IPS DF 6.9 (cell line): ENCODE measurements around the gene FNTB.

Source experiments
- DNase-seq: peaks from one replicate; pipeline ENCODE4 v3.0.0-alpha.2; 2013; ENCODE audit warnings: low read depth, low spot score
- H3K27ac ChIP-seq: one replicate; pipeline ENCODE4 v1.5.1; 2013; ENCODE audit warnings: low read length, control low read depth
- H3K27me3 ChIP-seq: 2 replicates; pipeline ENCODE4 v1.6.1; 2013; ENCODE audit warnings: mild to moderate bottlenecking, low read length; ENCODE audit not compliant: control insufficient read depth, insufficient read depth
- H3K36me3 ChIP-seq: 2 replicates; pipeline ENCODE4 v1.6.1; 2013; ENCODE audit warnings: low read length; ENCODE audit not compliant: control insufficient read depth, insufficient read depth
- H3K4me1 ChIP-seq: 2 replicates; pipeline ENCODE4 v1.6.1; 2013; ENCODE audit warnings: low read length; ENCODE audit not compliant: control insufficient read depth, insufficient read depth
- H3K4me3 ChIP-seq: 2 replicates; pipeline ENCODE4 v1.5.1; 2013; ENCODE audit warnings: mild to moderate bottlenecking, low read length
- H3K9me3 ChIP-seq: 2 replicates; pipeline ENCODE4 v1.6.1; 2013; ENCODE audit warnings: low read length, inconsistent platforms; ENCODE audit not compliant: control insufficient read depth, insufficient read depth
- WGBS: extraction: QIAGEN DNeasy Blood & Tissue Kit; methylation state at CpG from one replicate; pipeline ENCODE4 v1.1.7; 2013; ENCODE audit warnings: mixed read lengths, missing lambda C conversion rate; ENCODE audit not compliant: insufficient read length, insufficient coverage; 5-methylcytosine and 5-hydroxymethylcytosine counted together

Gene FNTB

DNA sequence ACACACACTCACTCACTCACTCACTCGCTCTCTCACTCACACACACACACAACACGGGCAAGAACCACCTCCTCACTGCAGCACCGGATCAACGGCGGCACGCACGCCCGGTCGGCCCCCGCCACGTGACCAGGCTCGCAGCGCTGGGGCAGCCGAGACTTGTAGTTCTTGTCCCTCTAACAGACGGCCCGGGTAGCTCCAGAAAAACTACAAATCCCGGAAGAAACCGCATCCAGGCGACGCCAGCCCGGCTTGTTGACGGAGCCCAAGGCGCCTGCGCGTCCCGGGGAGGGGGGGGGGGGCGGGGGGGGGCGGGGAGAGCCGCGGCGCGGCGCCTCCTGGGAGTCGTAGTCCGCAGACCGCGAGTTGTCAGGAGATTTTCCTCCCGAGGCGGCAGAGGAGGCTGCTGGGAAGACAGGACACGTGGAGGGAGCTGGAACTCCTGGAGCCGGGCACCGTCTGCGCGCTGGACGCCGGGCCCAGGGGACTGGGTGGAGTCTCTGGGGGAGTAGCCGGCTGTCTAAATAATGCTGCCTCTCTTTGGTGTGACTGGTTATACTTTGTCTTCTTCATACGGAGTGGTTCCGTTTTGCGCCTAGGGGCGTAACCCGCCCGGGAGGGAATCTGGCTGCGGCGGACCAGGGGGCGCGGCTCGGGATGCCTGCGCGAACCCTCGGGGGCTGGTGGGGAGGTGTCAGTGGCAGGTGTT lies 115.9 kb downstream of the FNTB start, which contains the start of gene MAX:
Gene MAX, minus strand, starts transcription at position 77 of the 709 bp plus-strand sequence. CDS start 178 bp downstream, outside the sequence.
- Histone ChIP-seq H3K27ac (no peak within 1 kb of the TSS), H3K27me3 (no peaks in the 10 kb centered on the region), H3K4me3 (peak within 1 kb of the TSS; percentile 89; the same call in 1 of the 2 replicates), H3K9me3 (no peaks in the 10 kb centered on the region), H3K36me3 (no peaks in the 10 kb centered on the region), H3K4me1 (no peaks in the 10 kb centered on the region)
- WGBS = no CpG with 5 or more reads among the region's 61 CpGs
- peak; percentile 94 for DNase-seq

DNA sequence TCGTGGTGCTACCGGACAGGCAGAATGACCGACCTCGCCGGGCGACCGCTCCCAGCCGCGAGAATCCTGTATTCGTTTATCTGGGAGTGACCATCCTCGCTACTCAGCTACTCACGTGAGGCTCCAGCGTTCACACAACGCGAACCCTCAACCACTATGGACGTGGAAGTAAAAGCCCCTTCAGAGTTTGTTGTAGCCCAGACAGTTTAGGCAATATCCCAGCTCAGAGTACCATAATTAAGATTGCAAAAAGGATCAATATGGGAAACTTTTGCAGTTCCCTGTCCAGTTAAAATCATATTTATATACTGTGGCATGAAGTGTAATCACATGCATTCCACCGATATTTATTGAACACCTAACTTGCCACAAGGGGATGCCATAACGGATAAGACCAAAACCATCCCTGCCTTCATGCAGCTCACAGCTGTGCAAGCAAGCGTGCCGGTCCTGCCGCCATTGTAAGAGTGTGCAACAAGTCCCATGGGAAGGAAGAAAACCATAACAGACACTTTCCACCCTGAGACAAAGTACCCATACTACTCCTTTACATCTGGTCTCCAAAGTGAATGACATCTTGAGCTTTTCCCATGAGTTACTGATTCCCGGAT lies 116.6 kb downstream of the FNTB start:
- Histone ChIP-seq H3K27ac (no peak overlapping the region), H3K4me3 (peak overlapping the region; percentile 39; the same call in 1 of the 2 replicates), H3K9me3 (no peaks in the 10 kb centered on the region), H3K27me3 (no peaks in the 10 kb centered on the region), H3K4me1 (no peaks in the 10 kb centered on the region), H3K36me3 (no peaks in the 10 kb centered on the region)
- WGBS = no CpG with 5 or more reads among the region's 22 CpGs
- no peak for DNase-seq

DNA sequence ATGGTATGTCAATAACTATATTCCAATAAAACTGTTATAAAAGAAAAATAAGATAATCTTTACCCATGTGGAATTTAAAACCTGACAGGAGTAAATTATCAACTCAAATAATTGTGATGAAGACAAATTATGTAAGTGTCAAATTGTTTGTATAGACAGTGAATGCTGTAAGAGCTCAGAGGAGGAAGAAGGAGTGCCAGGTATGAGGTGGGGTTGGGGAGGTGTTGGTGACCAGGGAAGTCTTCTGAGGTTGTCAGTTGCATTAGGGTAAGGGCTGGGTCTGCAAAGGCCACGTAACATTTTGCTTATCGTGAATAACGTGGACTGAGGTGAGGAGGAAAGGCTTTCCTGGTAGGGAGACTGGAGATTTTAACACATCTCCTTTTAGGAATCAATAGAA lies 118.1 kb downstream of the FNTB start:
- Histone ChIP-seq H3K4me1 (no peaks in the 10 kb centered on the region), H3K36me3 (no peaks in the 10 kb centered on the region), H3K9me3 (no peaks in the 10 kb centered on the region), H3K27ac (no peak overlapping the region), H3K4me3 (no peak overlapping the region), H3K27me3 (no peaks in the 10 kb centered on the region)
- WGBS = no CpG with 5 or more reads among the region's 3 CpGs
- DNase-seq = no peak

DNA sequence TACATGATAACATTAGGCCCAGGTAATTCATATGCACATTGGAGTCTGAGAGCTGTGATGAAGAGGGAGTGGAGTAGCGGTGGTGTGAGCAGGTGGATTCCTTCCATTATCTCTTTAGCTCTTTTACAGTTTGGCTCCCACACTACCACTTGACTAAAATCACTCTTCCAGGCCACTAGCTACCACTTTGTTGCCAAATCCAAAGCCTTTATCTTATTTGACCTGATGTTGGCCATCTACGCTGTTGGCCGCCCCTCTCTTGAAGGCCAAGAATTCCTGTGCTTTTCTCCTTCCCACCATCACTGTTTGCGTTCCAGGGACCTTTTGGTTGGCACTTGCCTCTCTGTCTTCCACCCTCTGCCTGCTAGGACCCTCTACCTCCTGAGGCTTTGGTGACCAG lies 119.6 kb downstream of the FNTB start:
- no peaks in the 10 kb centered on the region for H3K4me1 ChIP-seq
- H3K27ac ChIP-seq = no peak overlapping the region
- WGBS = no CpG with 5 or more reads among the region's 4 CpGs
- no peaks in the 10 kb centered on the region for H3K9me3 ChIP-seq
- no peak overlapping the region for H3K4me3 ChIP-seq
- no peaks in the 10 kb centered on the region for H3K27me3 ChIP-seq
- no peaks in the 10 kb centered on the region for H3K36me3 ChIP-seq
- no peak for DNase-seq

DNA sequence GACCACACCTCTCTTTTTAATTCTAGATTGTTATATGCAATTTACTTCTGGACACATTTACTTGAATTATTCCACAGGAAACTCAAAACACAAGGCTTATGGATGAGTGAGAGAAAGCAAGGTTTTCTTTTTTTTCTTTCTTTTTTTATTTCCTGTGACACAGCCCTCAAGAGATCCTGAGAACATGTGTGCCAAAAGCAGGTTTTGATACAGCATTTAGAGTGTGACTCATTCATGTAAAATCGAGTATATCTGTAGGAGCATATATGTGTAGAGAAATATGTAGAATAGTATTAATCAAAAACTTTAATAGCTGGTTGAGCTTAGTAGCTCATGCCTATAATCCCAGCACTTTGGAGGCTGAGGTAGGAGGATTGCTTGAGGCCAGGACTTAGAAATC lies 120.0 kb downstream of the FNTB start:
- Histone ChIP-seq H3K27me3 (no peaks in the 10 kb centered on the region), H3K27ac (no peak overlapping the region), H3K9me3 (no peaks in the 10 kb centered on the region), H3K4me1 (no peaks in the 10 kb centered on the region), H3K4me3 (no peak overlapping the region), H3K36me3 (no peaks in the 10 kb centered on the region)
- WGBS = no CpG with 5 or more reads among the region's 1 CpG
- DNase-seq = no peak

DNA sequence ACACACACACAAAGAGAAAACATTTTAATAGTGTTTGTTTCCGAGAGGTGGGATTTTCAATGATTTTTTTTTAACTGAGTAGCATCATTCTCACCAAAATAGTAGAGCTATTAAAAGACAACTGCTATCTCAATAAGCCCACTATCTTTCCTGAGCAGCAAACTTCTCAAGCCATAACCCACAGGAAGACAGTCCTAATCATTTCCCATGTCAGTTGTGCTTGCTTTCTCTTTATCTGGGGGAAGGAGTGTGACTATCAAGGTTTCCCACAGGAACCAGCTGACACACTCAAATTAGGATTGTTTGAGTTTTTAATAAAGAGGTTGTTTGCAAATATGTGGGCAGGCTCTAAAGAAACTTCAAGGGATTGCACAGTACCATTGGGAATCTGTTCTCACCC lies 120.5 kb downstream of the FNTB start:
- H3K4me3 ChIP-seq = no peak overlapping the region

DNA sequence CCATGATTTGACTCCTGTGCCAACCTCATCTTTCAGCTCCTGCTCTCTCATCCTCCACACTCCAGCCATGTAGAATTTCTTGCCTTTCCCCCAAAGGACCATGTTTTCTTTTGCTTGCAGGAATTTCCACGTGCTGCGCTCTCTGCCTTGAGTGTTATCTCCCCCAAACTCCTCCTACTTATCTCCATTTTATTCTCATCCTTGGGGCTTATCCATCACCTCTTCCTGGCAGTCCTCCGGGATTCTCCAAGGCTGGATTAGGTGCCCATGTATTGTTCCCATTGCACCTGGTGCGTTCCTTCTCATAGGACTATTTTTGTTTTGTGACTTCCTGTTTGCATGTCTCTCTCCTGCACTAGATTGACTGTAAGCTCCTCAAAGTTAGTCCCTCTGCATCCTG lies 122.7 kb downstream of the FNTB start:
- H3K27ac ChIP-seq = no peak overlapping the region
- no peaks in the 10 kb centered on the region for H3K36me3 ChIP-seq
- no peaks in the 10 kb centered on the region for H3K27me3 ChIP-seq
- no peaks in the 10 kb centered on the region for H3K4me1 ChIP-seq
- H3K9me3 ChIP-seq = no peaks in the 10 kb centered on the region
- no peak for DNase-seq
- H3K4me3 ChIP-seq = no peak overlapping the region
- WGBS = no CpG with 5 or more reads among the region's 4 CpGs

More for the DNA sequence above, 120.5 kb downstream of the FNTB start:
- Histone ChIP-seq H3K9me3 (no peaks in the 10 kb centered on the region), H3K4me1 (no peaks in the 10 kb centered on the region), H3K27ac (no peak overlapping the region), H3K36me3 (no peaks in the 10 kb centered on the region), H3K27me3 (no peaks in the 10 kb centered on the region)
- WGBS = no CpG with 5 or more reads among the region's 1 CpG
- no peak for DNase-seq

DNA sequence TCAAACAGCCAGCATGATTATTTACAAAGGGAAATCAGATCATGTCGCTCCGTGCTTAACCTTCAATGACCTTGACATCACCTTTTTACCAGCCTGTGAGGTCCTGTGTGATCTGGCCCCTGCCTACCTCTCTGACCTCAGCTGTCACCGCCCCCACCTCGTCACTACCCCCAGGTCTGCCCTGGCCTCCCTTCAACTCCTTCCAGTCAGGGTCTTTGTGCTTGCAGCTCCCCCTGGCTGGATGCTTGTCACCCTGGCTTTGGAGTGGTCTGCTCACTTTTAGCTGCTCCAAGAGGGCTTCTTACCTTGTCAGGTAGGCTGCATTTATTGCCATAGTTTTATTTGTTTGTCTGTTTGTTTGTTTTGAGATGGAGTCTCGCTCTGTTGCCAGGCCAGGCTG lies 123.8 kb downstream of the FNTB start:
- H3K4me1 ChIP-seq = no peaks in the 10 kb centered on the region
- H3K4me3 ChIP-seq = no peak overlapping the region
- no CpG with 5 or more reads among the region's 5 CpGs for WGBS

More for the DNA sequence above, 123.8 kb downstream of the FNTB start:
- no peak for DNase-seq
- H3K36me3 ChIP-seq = no peaks in the 10 kb centered on the region
- no peaks in the 10 kb centered on the region for H3K9me3 ChIP-seq
- no peak overlapping the region for H3K27ac ChIP-seq
- no peaks in the 10 kb centered on the region for H3K27me3 ChIP-seq
